Thymus (tissue), 11 donors: ENCODE data around the gene THRB. TPM values are rescaled to one million over a fixed set of nuclear protein-coding genes. Genes with fewer than 3 reads are reported as not detected.

ENCODE experiments used
- DNase-seq, 9 donors: peaks; one replicate each; pipeline ENCODE4 v3.0.0-alpha.2; 2013; ENCODE audit warnings: low spot score in 9 of 9, low read depth in 6 of 9, missing footprints in 1 of 9
- H3K27ac ChIP-seq, 2 donors: one replicate each; pipeline ENCODE4 v1.5.1; 2013; ENCODE audit warnings: control low read depth in 1 of 2, low read depth in 1 of 2, low read length in 1 of 2, mild to moderate bottlenecking in 1 of 2, moderate library complexity in 1 of 2
- H3K27me3 ChIP-seq, 2 donors: one replicate each; pipeline ENCODE4 v1.5.1; 2013; ENCODE audit warnings: low read length in 1 of 2; ENCODE audit not compliant: control insufficient read depth in 2 of 2, insufficient read depth in 1 of 2
- H3K36me3 ChIP-seq, 2 donors: one replicate each; pipeline ENCODE4 v1.5.1; 2013; ENCODE audit warnings: low read length in 1 of 2, mild to moderate bottlenecking in 1 of 2, moderate library complexity in 1 of 2; ENCODE audit not compliant: control insufficient read depth in 2 of 2, insufficient read depth in 2 of 2
- H3K4me1 ChIP-seq, 2 donors: one replicate each; pipeline ENCODE4 v1.5.1; 2013; ENCODE audit warnings: low read length in 2 of 2; ENCODE audit not compliant: control insufficient read depth in 2 of 2, insufficient read depth in 2 of 2
- H3K4me3 ChIP-seq, 2 donors: one replicate each; pipeline ENCODE4 v1.5.1; 2013; ENCODE audit warnings: low read length in 2 of 2, control low read depth in 1 of 2, mild to moderate bottlenecking in 1 of 2
- H3K9me3 ChIP-seq, 2 donors: one replicate each; pipeline ENCODE4 v1.5.1; 2013; ENCODE audit warnings: low read length in 1 of 2, mild to moderate bottlenecking in 1 of 2; ENCODE audit not compliant: control insufficient read depth in 2 of 2, insufficient read depth in 1 of 2
- WGBS: extraction: QIAGEN DNeasy Blood & Tissue Kit; methylation state at CpG from one replicate; pipeline ENCODE4 v1.1.7; 2013; 5-methylcytosine and 5-hydroxymethylcytosine counted together
- polyA plus RNA-seq: library from polyadenylated mRNA; stranded (reverse); fragments of 200-250 nt; gene quantifications from one replicate; pipeline ENCODE4 v1.2.3, GENCODE V29; 2013
- total RNA-seq: library from RNA; stranded (reverse); fragments of 120-200 nt; gene quantifications from one replicate; pipeline ENCODE4 v1.2.4, GENCODE V29; 2013
- donor health status: healthy.

THRB gene
- total and polyA plus RNA-seq, 2 donors = 2.2 to 3.5 TPM

DNA sequence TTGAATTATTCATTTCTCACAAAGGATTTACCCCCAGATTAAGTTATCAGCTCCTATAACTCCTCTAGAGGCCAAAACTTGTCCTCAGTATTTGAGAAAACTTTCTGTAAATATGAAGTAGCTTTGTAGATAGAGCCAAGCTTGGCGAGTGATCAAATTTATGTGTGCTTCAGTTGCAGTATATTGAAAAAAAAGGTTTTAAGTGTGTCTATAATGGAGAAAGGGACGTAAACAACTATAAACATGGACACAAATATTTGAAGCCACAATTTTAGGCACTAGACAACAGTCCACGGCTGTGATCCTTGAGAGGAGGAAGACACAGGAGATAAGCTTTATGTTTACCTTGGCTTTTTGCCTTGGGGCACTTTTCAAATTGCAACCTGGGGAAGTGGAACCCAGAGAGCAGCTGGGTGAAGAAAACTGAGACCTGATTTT, 118.7 kb downstream of the THRB start:
- H3K27ac ChIP-seq = no peak overlapping the region
- H3K27me3 ChIP-seq = no peaks in the 10 kb centered on the region

DNA sequence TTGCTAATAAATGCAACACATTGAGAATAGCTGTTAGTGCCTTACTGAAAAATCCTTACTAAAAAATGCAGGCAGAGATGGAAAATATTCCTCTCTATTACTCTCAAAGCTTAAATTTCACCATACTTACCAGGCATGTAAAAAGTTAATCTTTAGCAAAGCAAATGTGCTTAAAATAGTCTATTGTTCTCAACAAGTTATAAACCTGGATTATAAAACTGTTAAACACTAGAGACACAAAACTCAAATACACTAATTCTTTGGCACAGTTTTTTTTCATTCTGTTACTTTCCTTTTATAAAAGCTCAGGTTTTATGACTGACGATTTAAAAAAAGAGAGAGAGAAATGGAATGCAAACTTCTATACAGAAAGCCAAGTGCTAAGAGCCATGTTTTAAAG, 119.8 kb downstream of the THRB start:
- 92% methylated on average over 1 of the region's 1 CpG for whole genome bisulfite sequencing
- no peaks in the 10 kb centered on the region for H3K9me3 ChIP-seq
- no peaks in the 10 kb centered on the region for H3K36me3 ChIP-seq
- no peak overlapping the region for H3K27ac ChIP-seq
- H3K4me1 ChIP-seq = peaks cover 0 to 5% of the 10 kb centered on the region in 2 donors
- no peak for DNase-seq
- H3K27me3 ChIP-seq = no peaks in the 10 kb centered on the region
- no peak overlapping the region for H3K4me3 ChIP-seq

More for the DNA sequence above, 118.7 kb downstream of the THRB start:
- 85% methylated on average over 3 of the region's 3 CpGs for WGBS
- Histone ChIP-seq H3K4me3 (no peak overlapping the region), H3K4me1 (peaks cover 0 to 5% of the 10 kb centered on the region in 2 donors), H3K36me3 (no peaks in the 10 kb centered on the region), H3K9me3 (no peaks in the 10 kb centered on the region)
- DNase-seq = peak in 1 of 9 donors; percentile 7

DNA sequence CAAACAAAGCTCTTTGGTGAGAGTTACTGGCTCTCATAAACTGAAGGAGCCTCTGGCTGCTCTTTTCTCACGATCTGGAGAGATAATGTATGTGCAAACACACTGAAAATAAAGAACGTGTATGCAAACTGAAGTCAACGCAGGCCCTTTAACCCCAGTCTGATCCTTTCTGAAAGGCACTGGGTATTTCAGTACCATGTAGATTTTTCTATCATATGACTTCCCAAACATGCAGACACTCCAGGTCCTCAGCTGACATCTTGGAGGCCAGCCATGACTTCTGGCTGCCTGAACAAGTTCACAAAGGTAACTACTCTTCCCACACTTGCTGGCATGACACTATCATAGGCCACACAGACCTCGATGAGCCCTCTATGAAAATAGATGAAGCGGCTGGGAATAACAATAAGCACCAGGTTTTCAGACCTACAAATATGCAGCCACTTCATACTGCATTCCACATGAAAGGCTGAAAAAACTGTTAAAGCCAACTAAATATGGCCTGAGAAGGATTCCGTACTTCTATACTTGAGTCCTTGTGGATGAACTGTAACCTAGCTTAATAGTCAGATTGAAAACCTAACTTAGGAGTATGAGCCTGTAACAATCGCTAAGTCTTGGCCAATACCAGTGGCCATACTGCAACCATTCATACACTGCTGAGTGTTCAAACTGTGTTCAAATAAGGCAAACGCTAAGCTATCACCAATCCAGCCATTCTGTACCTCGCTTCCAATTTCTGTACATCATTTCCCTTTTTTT, 121.3 kb downstream of the THRB start:
- WGBS = 95% methylated on average over 9 of the region's 9 CpGs
- no peak for DNase-seq
- no peak overlapping the region for H3K27ac ChIP-seq

DNA sequence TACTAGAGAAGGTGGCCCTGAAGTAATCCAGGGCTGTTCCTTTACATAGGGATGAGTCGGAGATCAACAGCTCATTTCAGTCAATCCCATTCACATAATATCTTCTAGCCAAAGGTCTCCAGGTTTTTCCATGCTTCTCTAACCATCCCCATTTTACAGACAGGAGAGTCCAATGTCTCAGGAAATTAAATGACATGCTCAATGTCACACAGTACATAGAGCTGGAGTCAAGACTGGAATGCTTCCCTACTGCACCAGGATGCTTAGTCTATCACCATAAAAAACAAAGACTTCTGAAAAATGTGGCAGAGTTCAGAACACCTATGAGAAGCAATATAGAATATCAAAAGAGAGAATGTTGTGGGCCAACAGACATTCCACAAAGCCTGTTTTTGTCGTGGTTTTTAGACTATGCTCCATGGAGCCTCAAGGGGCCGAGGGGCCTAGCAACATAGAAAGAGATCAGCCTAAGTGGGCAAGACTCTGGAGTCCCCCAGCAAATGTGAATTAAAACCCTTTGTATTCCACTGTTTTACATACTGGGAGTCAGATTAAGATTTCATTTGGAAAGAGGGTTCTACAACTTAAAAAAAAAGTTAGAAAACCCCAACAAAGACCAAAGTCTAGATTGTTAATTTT, 122.0 kb downstream of the THRB start:
- no peak for DNase-seq
- no peaks in the 10 kb centered on the region for H3K9me3 ChIP-seq
- H3K4me3 ChIP-seq = no peak overlapping the region
- 92% methylated on average over 3 of the region's 3 CpGs for WGBS
- H3K4me1 ChIP-seq = peaks cover 0 to 5% of the 10 kb centered on the region in 2 donors
- H3K27me3 ChIP-seq = no peaks in the 10 kb centered on the region
- no peaks in the 10 kb centered on the region for H3K36me3 ChIP-seq
- H3K27ac ChIP-seq = no peak overlapping the region

More for the DNA sequence above, 121.3 kb downstream of the THRB start:
- H3K4me3 ChIP-seq = no peak overlapping the region
- peaks cover 0 to 5% of the 10 kb centered on the region in 2 donors for H3K4me1 ChIP-seq
- no peaks in the 10 kb centered on the region for H3K9me3 ChIP-seq
- no peaks in the 10 kb centered on the region for H3K27me3 ChIP-seq
- H3K36me3 ChIP-seq = no peaks in the 10 kb centered on the region

DNA sequence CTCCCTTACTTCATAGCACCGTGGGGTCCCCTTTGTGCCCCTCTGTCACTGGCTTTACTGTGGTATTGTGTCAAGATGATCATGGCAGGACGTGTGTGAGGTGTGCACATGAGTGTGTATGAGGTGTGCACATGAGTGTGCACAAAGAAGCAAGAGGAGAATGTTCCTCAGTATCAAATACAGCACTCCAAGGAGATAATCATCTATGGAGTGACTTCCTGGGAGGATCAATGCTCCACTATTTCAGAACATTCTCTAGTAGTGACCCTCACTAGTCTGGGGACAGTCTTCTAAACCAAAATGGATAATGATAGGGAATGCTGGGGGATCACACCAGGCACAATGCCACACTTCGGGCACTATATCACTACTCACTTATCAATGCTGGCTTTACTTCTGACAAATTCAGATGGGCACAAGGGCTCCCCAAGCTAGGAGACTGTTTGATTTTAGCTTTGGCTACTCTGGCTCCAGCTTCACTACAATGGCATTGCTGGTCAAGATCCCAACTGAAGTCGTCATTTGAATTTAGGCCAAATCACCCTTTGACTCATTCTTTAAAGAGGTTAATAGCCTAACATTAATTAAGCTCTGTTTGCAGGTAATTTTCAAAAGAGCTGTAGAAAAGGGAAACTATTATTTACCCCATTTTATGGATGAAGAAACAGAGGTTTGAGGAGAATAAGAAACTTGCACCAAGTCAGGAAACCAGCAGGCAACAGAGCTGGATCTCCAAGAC, 124.1 kb downstream of the THRB start:
- no peak for DNase-seq
- no peak overlapping the region for H3K4me3 ChIP-seq
- no peaks in the 10 kb centered on the region for H3K36me3 ChIP-seq
- H3K9me3 ChIP-seq = no peaks in the 10 kb centered on the region
- H3K27me3 ChIP-seq = no peaks in the 10 kb centered on the region
- H3K27ac ChIP-seq = no peak overlapping the region
- H3K4me1 ChIP-seq = no peaks in the 10 kb centered on the region
- WGBS = 86% methylated on average over 4 of the region's 4 CpGs

DNA sequence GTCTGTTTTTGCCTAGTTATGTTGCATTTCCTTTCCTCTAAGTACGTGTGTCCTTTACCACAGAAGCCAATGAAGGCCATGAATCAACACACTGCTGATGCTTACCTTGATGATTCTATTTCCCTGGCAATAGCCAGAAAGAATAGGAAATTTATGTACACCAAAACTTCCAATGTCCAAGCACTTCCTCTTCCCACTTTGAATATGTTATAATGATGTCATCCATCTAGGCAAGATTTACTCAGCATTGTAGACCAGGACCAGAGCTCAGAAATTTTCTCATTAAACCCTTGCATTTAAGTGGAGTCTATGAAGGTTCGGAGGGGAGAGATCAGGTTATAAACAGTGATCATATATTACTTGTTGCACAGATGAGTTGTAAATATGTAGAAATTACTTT, 126.0 kb downstream of the THRB start:
- WGBS = 33% methylated on average over 2 of the region's 2 CpGs
- H3K9me3 ChIP-seq = no peaks in the 10 kb centered on the region
- H3K27me3 ChIP-seq = no peaks in the 10 kb centered on the region
- H3K36me3 ChIP-seq = no peaks in the 10 kb centered on the region
- H3K4me1 ChIP-seq = no peaks in the 10 kb centered on the region
- no peak overlapping the region for H3K4me3 ChIP-seq
- no peak overlapping the region for H3K27ac ChIP-seq
- no peak for DNase-seq

DNA sequence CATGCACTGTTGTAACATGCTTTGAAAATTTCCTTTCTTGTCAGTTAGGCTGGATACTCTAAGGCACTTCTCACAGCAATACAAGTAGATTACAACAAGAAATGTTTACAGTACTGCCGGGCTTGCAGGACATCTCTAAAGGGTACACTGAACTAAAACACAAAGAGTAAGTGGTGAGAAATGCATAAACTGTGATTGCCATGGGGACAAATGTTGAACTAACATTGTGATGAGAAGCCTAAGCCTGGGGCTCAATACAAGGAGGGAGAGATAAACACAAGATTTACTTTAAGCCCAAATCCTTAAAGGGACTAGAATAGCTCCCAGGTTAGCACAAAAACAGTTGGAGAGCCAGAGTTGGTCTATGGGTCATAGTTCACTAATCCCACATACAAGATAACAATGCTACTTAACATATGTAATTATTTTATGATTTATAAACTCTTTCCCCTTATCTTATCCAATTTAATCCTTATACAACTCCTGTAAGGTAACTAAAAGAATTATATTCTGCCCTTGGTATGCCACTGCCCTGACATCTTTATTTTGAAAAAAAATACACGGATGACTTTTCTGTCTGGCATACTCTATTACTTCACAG, 126.9 kb downstream of the THRB start:
- 93% methylated on average over 2 of the region's 2 CpGs for WGBS
- no peaks in the 10 kb centered on the region for H3K4me1 ChIP-seq
- H3K9me3 ChIP-seq = no peaks in the 10 kb centered on the region
- no peak overlapping the region for H3K27ac ChIP-seq
- H3K27me3 ChIP-seq = no peaks in the 10 kb centered on the region
- H3K4me3 ChIP-seq = no peak overlapping the region
- no peak for DNase-seq
- H3K36me3 ChIP-seq = no peaks in the 10 kb centered on the region

DNA sequence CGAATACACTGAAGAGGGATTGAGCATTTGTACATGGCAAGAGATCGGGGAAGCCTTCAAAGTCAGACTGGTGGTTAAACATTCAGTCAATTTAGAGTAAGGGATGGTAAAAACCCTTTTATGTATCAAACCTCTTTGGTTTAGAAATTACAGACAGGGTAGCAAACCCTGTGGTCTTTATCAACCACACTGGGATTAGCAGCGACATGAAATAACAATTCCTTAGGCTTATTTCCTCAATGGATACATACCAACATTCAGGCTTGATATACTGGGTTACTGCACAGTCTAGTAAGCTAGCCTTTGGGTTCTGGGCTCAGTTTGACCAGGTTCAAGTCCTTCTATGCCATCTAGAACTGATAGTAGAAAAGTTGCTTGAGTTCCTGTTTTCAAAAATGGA, 127.4 kb downstream of the THRB start:
- no peaks in the 10 kb centered on the region for H3K36me3 ChIP-seq
- no peak overlapping the region for H3K27ac ChIP-seq
- 94% methylated on average over 3 of the region's 3 CpGs for WGBS
- H3K4me3 ChIP-seq = no peak overlapping the region
- H3K27me3 ChIP-seq = no peaks in the 10 kb centered on the region
- no peaks in the 10 kb centered on the region for H3K9me3 ChIP-seq
- DNase-seq = no peak
- no peaks in the 10 kb centered on the region for H3K4me1 ChIP-seq

DNA sequence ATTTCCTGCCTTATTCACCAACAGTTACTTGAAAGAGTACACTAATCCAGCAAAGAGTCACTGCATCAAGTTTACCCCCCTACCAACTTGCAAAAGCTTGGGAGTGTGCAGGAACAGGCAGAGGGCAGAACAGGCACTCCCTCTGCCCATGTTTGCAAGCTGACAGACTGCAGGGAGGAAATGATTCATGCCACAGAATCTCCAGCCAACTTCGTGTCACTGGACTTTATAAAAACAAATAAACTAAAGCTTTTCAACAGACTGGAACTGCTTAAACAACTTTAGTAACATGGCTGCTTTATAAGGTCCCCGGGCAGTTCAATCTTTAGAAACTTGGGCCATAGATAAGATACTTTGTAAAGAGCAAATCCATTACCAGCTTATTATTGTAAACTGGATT, 129.5 kb downstream of the THRB start:
- DNase-seq = no peak
- WGBS = 14% methylated on average over 2 of the region's 2 CpGs
- Histone ChIP-seq H3K27me3 (no peaks in the 10 kb centered on the region), H3K27ac (no peak overlapping the region), H3K9me3 (no peaks in the 10 kb centered on the region), H3K36me3 (no peaks in the 10 kb centered on the region), H3K4me3 (no peak overlapping the region), H3K4me1 (no peaks in the 10 kb centered on the region)
